H1 (cell line): ENCODE data around the gene LCOR. TPM values are rescaled to one million over a fixed set of nuclear protein-coding genes. Genes with fewer than 3 reads are reported as not detected.

ENCODE experiments used
- BACH1 ChIP-seq: IDR thresholded peaks from 2 replicates; pipeline ENCODE4 v1.6.1; 2012; ENCODE audit warnings: low read length, improper control_type of control experiment
- CTBP2 ChIP-seq: IDR thresholded peaks from 2 replicates; pipeline ENCODE4 v1.7.0; 2011; ENCODE audit warnings: borderline replicate concordance, mild to moderate bottlenecking, moderate library complexity, mixed read lengths, low read length; ENCODE audit not compliant: insufficient read depth, insufficient read length
- HDAC2 ChIP-seq, 2 experiments: fragments of 300-600 bp in 1 of 2; sonication (generic) in 1 of 2; IDR thresholded peaks; 2 replicates each; pipeline ENCODE4 v1.6.1; 2011 to 2012; ENCODE audit warnings: low read depth in 2 of 2, low read length in 2 of 2, mild to moderate bottlenecking in 2 of 2, moderate library complexity in 2 of 2, borderline replicate concordance in 1 of 2, inconsistent platforms in 1 of 2
- JUN ChIP-seq: IDR thresholded peaks from 2 replicates; pipeline ENCODE4 v1.6.1; 2011; ENCODE audit warnings: low read depth, mild to moderate bottlenecking, improper control_type of control experiment, low read length
- NANOG ChIP-seq: IDR thresholded peaks from 2 replicates; pipeline ENCODE4 v1.6.1; 2011; ENCODE audit warnings: low read length, low read depth, mild to moderate bottlenecking, inconsistent platforms; ENCODE audit not compliant: insufficient read depth, poor library complexity, severe bottlenecking
- NRF1 ChIP-seq: IDR thresholded peaks from 2 replicates; pipeline ENCODE4 v1.6.1; 2011; ENCODE audit warnings: mild to moderate bottlenecking, low read depth, low read length, improper control_type of control experiment
- POLR2A ChIP-seq, 2 experiments: IDR thresholded peaks; 1 replicate in 1 of 2; 2 replicates in 1 of 2; pipeline ENCODE4 v1.6.1; 2011; ENCODE audit warnings: low read depth in 2 of 2, low read length in 2 of 2, mild to moderate bottlenecking in 2 of 2; ENCODE audit errors: control extremely low read depth in 1 of 2
- TAF7 ChIP-seq: optimal IDR thresholded peaks from 2 replicates; pipeline ENCODE3; 2011; ENCODE audit warnings: low read depth, mild to moderate bottlenecking, inconsistent platforms, low read length, moderate library complexity, borderline replicate concordance
- ZNF274 ChIP-seq: IDR thresholded peaks from 2 replicates; pipeline ENCODE4 v1.7.0; 2012; ENCODE audit warnings: low read length, borderline replicate concordance; ENCODE audit errors: extremely low read depth
- polyA plus RNA-seq, 7 experiments: library from polyadenylated mRNA; depleted of rRNA in 3 of 7; stranded (reverse) in 5 of 7; unstranded in 2 of 7; fragments of >200 nt in 5 of 7; fragments of 200-250 nt in 2 of 7; gene quantifications; 1 replicate in 5 of 7; 2 replicates in 1 of 7; 4 replicates in 1 of 7; pipeline versions ENCODE4 v1.2.1 to v1.2.3, GENCODE V29; 2011 to 2013; ENCODE audit warnings: missing spikeins in 2 of 7, mixed read lengths in 2 of 7
- total RNA-seq: library from RNA; stranded (reverse); fragmentation: NEBNext Ultra II Directional; extraction: Animal tissue kit (Norgen Biotek cat#: 25700); gene quantifications from 2 replicates; pipeline ENCODE4 v1.2.1, GENCODE V29; 2021

LCOR gene
- total and polyA plus RNA-seq, 2 of the 8 experiments (the other 6 are each of a cell fraction or from before 2014, with no cell fraction given): 4.7 to 25.5 TPM

- no peak for TF ChIP-seq POLR2A (IDR thresholded peaks at IDR 0.05; ENCODE audit: control extremely low read depth in 1 of 2, low read depth in 2 of 2, low read length in 2 of 2)
- no peak for TF ChIP-seq JUN
- TF ChIP-seq ZNF274: no peak
- TF ChIP-seq NANOG: no peak
- no peak for TF ChIP-seq NRF1
- TF ChIP-seq CTBP2: no peak
- no peak for TF ChIP-seq HDAC2 (IDR thresholded peaks at IDR 0.05; ENCODE audit: borderline replicate concordance in 1 of 2, low read depth in 2 of 2, low read length in 2 of 2)
- no peak for TF ChIP-seq BACH1
- TF ChIP-seq TAF7: no peak
Observed at GRCh38 chr10:97028126-97028831, 196.2 kb downstream of the LCOR start (continued).
